Fibroblast of the aortic adventitia (primary cell): ENCODE measurements around the gene EDC3. TPM values are rescaled to one million over a fixed set of nuclear protein-coding genes. Genes with fewer than 3 reads are reported as not detected.

ENCODE experiments used
- DNase-seq: peaks from one replicate; pipeline ENCODE4 v3.0.0-alpha.2; 2010; ENCODE audit warnings: low read depth
- H3K4me3 ChIP-seq: 2 replicates; pipeline ENCODE4 v1.5.1; 2011; ENCODE audit warnings: low read depth, mild to moderate bottlenecking, control low read depth, low read length, moderate library complexity
- CTCF ChIP-seq: IDR thresholded peaks from 2 replicates; pipeline ENCODE4 v1.5.1; 2011; ENCODE audit warnings: mild to moderate bottlenecking, low read length, control low read depth, inconsistent platforms; ENCODE audit not compliant: insufficient read depth
- total RNA-seq: library from RNA; depleted of rRNA; stranded (reverse); fragments of >200 nt; gene quantifications from 2 replicates; pipeline ENCODE4 v1.2.3, GENCODE V29; 2012; ENCODE audit warnings: low replicate concordance

Gene EDC3
- total RNA-seq, 1 donor = 11.3 TPM

GRCh38 chr15:74616996-74617395 is 78.8 kb downstream of the EDC3 start:
- TF ChIP-seq CTCF = no peak
- no peak for DNase-seq
- peak overlapping the region; percentile 96 for H3K4me3 ChIP-seq

- DNase-seq = peak; percentile 73
- no peak for TF ChIP-seq CTCF
- H3K4me3 ChIP-seq = peak overlapping the region; percentile 96
Observed at GRCh38 chr15:74616366-74616939, 79.4 kb downstream of the EDC3 start.

GRCh38 chr15:74615508-74616365 is 80.1 kb downstream of the EDC3 start, which contains the start of gene CLK3:
Gene CLK3 (plus strand): TSS chr15:74615836. CDS start chr15:74619197, 3,361 bp downstream.
- DNase-seq = peak; percentile 87
- TF ChIP-seq CTCF = no peak
- peak within 1 kb of the TSS; percentile 96 for H3K4me3 ChIP-seq

- TF ChIP-seq CTCF = no peak
- peak; percentile 63 for DNase-seq
- peak overlapping the region; percentile 96 for H3K4me3 ChIP-seq
Observed at GRCh38 chr15:74614744-74615507, 80.9 kb downstream of the EDC3 start.

- peak overlapping the region; percentile 96 for H3K4me3 ChIP-seq
- no peak for TF ChIP-seq CTCF
- no peak for DNase-seq
Observed at GRCh38 chr15:74613953-74614743, 81.7 kb downstream of the EDC3 start.
